ENCODE results near the gene BPIFB6.

The BPIFB6 gene

GRCh38 chr20:33031531-33031930 lies at the start of gene BPIFB6:
Gene BPIFB6, plus strand, starts transcription at chr20:33031648. Its CDS starts 0 bp downstream, at chr20:33031648.
- DNase-seq (ENCODE audit: low spot score), result no peak

GRCh38 chr20:32982617-32983458 lies 48.6 kb upstream of the BPIFB6 start:
- no peak for DNase-seq (ENCODE audit: low spot score)

- DNase-seq (ENCODE audit: low spot score), result no peak
Observed at GRCh38 chr20:32983459-32984112, 47.9 kb upstream of the BPIFB6 start.

GRCh38 chr20:32984196-32984595 lies 47.3 kb upstream of the BPIFB6 start:
- DNase-seq (ENCODE audit: low spot score), result no peak

- no peak for DNase-seq (ENCODE audit: low spot score)
Observed at GRCh38 chr20:32984631-32985354, 46.7 kb upstream of the BPIFB6 start.

- DNase-seq (ENCODE audit: low spot score), result no peak
Observed at GRCh38 chr20:32985596-32985995, 45.9 kb upstream of the BPIFB6 start.

GRCh38 chr20:32986331-32986966 lies 45.0 kb upstream of the BPIFB6 start:
- no peak for DNase-seq (ENCODE audit: low spot score)

GRCh38 chr20:32987044-32987825 lies 44.2 kb upstream of the BPIFB6 start:
- DNase-seq (ENCODE audit: low spot score), result no peak

GRCh38 chr20:32988008-32988407 lies 43.4 kb upstream of the BPIFB6 start:
- DNase-seq (ENCODE audit: low spot score), result no peak

GRCh38 chr20:32989507-32990283 lies 41.8 kb upstream of the BPIFB6 start:
- no peak for DNase-seq (ENCODE audit: low spot score)

GRCh38 chr20:32990426-32990825 lies 41.0 kb upstream of the BPIFB6 start:
- no peak for DNase-seq (ENCODE audit: low spot score)

GRCh38 chr20:32991383-32991782 lies 40.1 kb upstream of the BPIFB6 start:
- DNase-seq (ENCODE audit: low spot score), result no peak

GRCh38 chr20:32991792-32992641 lies 39.4 kb upstream of the BPIFB6 start:
- no peak for DNase-seq (ENCODE audit: low spot score)

GRCh38 chr20:32993496-32994050 lies 37.9 kb upstream of the BPIFB6 start:
- DNase-seq (ENCODE audit: low spot score), result no peak

- no peak for DNase-seq (ENCODE audit: low spot score)
Observed at GRCh38 chr20:32995802-32996201, 35.6 kb upstream of the BPIFB6 start.

GRCh38 chr20:32997431-32997830 lies 34.0 kb upstream of the BPIFB6 start:
- no peak for DNase-seq (ENCODE audit: low spot score)

- DNase-seq (ENCODE audit: low spot score), result no peak
Observed at GRCh38 chr20:32999603-33000250, 31.7 kb upstream of the BPIFB6 start.

- no peak for DNase-seq (ENCODE audit: low spot score)
Observed at GRCh38 chr20:33000802-33001466, 30.5 kb upstream of the BPIFB6 start.
